RWPE1 (cell line): ENCODE results near the gene RFT1.

Experiments used
- CTCF ChIA-PET: fragments of 350-600 bp; sonication (Branson Sonifier 250); formaldehyde crosslinking; extraction: SDS; loops from one replicate; lab custom pipeline; 2021; lab: Yijun Ruan, JAX
- POLR2A ChIA-PET: fragments of 400-600 bp; formaldehyde crosslinking; extraction: SDS; loops from one replicate; lab custom pipeline; 2020; ENCODE audit warnings: antibody characterized with exemption; ENCODE audit not compliant: low non-redundant PET; lab: Yijun Ruan, JAX
- DNase-seq: peaks from one replicate; pipeline ENCODE4 v3.0.0; 2012; ENCODE audit warnings: low spot score
- H3K27ac ChIP-seq: fragments of 450-650 bp; 2 replicates; pipeline ENCODE4 v1.5.1; 2017
- CTCF ChIP-seq: fragments of 450-650 bp; conservative IDR thresholded peaks from 2 replicates; pipeline ENCODE4 v1.5.1; 2017; ENCODE audit warnings: low read depth, mild to moderate bottlenecking

RFT1 gene

GRCh38 chr3:53130179-53131061 is at the start of gene RFT1:
Gene RFT1, minus strand, starts transcription at chr3:53130435. Its CDS starts 35 bp downstream, at chr3:53130400.
- DNase-seq, result peak; percentile 79
- ChIA-PET CTCF (interaction anchor here (0.6 kb wide), 1 partner anchor 159 kb away, joined by 3 read pairs; no protein-coding TSS in a partner anchor), POLR2A (no interaction called here)
- peak within 1 kb of the TSS; percentile 72 for H3K27ac ChIP-seq
- TF ChIP-seq CTCF, result no peak

DNA sequence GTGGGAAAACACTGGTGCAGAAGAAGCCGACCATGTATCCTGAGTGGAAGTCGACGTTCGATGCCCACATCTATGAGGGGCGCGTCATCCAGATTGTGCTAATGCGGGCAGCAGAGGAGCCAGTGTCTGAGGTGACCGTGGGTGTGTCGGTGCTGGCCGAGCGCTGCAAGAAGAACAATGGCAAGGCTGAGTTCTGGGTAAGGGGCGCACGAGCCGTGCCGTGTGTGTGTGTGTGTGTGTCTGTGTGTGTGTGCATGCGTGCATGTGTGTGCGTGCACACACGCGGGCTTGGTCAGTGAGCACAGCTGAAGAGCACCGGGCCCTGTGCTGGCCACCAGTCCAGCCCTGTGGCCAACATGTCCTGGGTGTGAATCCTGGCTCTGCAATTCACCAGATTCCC is 49.3 kb upstream of the RFT1 start:
- H3K27ac ChIP-seq, result no peak overlapping the region

GRCh38 chr3:53178246-53178645 is 48.0 kb upstream of the RFT1 start:
- no peak for TF ChIP-seq CTCF
- ChIA-PET CTCF (no interaction called here), POLR2A (no interaction called here)
- DNase-seq, result no peak
- H3K27ac ChIP-seq, result no peak overlapping the region

More for the DNA sequence above, 49.3 kb upstream of the RFT1 start:
- DNase-seq, result no peak
- TF ChIP-seq CTCF, result no peak
- ChIA-PET POLR2A (no interaction called here), CTCF (no interaction called here)

DNA sequence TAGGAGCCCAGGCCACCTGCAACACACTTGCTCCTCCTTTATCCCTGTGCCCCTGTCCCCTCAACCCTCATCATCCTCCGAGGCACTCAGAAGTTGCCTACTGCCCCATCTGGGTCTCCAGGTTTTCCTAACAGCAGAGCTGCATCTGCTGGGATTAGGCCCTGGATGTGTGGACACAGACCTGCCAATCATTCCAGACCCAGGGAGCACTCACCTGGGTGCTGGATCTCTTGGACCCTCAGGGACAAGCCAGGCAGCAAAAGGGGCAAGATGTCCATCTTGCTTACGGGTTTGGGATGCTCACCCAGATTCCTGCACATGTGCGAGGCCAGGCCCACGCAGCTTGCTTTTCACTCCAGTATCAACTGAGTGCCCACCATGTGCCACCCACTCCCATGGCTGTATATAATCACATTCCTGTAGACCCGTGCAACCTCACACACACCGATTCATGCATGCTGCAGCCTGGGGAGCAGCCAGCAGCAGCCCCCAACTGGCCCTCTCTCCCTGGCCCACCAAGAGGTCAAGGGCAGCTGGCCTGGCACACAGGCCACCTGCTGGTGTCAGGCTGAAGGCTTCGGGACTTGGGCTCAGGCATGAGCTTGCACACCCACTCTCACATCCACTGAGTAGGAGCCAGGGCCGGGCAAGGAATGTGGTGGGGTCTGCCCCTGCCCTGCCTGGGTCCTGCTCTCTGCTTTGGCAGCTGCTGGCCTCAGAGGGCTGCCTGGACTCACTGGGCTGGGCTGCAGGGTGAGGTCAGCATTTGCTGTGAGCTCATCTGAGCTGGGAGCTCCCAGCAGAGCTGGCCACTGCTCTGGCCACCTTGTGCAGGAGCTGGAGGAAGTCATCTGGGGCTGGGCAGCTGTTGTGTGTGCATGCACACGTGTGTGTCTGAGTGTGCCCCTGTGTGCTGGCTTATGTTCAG is 45.6 kb upstream of the RFT1 start:
- no peak overlapping the region for H3K27ac ChIP-seq
- DNase-seq, result no peak
- TF ChIP-seq CTCF, result no peak
- ChIA-PET POLR2A (interaction anchor here (0.6 kb wide), 1 partner anchor 17 kb away, joined by 6 read pairs; no protein-coding TSS in a partner anchor), CTCF (interaction anchor here (0.8 kb wide), 1 partner anchor 19 kb away, joined by 4 read pairs; no protein-coding TSS in a partner anchor)

DNA sequence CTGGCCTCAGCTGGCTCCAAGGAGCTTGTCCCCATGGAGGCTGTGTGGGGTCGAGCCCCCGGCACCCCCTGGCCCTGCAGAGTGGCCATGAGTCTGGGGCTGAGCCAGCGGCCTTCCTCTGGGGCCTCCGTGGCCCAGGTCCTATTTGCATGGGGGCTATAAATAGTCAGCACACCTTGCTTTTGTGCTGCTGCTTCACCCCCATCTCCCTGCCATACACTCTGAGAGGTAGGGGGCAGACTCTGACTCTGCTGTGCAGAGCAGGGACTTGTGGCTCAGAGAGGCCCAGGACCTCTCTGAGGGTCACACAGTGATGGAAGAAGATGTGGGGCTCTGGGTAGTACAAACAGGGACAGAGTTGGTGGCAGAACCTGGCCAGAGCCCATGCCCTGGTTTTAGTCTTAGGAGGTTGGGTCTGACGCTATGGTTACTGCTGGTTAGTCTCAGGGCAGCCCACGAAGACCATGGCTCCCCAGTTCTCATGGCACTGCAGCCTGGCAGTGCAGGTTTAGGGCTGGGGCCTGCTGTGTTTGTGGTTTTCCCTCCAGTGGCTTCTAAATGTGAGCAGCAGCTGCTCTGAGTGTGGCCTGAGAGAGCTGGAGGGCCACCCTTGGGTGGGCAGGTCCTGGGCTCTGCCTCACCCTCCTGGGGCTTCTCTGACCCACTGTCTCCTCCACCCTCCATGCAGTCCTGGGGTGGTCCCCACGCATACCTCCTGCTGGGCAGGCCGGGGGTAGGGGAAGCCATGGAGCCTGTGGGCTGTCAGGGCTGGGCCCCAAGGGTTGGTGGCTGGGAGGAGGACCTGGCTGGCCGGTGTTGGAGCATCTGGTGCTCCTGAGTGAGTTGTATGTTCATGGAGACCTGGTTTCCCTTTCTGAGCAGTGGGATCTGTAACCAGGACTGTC is 44.4 kb upstream of the RFT1 start:
- no peak overlapping the region for H3K27ac ChIP-seq
- CTCF ChIA-PET, result no interaction called here
- POLR2A ChIA-PET, result no interaction called here
- no peak for TF ChIP-seq CTCF
- DNase-seq, result no peak
